Measurements from ENCODE around the gene TUFT1.
A peak's percentile ranks its signal among the peaks of the same experiment; 100 is the strongest.

TUFT1 gene

GRCh38 chr1:151570819-151571218 is 30.7 kb downstream of the TUFT1 start:
- no peaks in the 10 kb centered on the region; the same call in 1 of the 2 replicates for H3K4me1 ChIP-seq (ENCODE audit: insufficient read depth, low read length)

GRCh38 chr1:151574575-151575529 is 34.7 kb downstream of the TUFT1 start:
- no peaks in the 10 kb centered on the region for H3K27me3 ChIP-seq (ENCODE audit: insufficient read depth, low read length)
- peaks cover 54% of the 10 kb centered on the region for H3K36me3 ChIP-seq (ENCODE audit: insufficient read depth, low read depth, low read length)
- no peak overlapping the region for H3K4me3 ChIP-seq (ENCODE audit: low read length)
- no peaks in the 10 kb centered on the region for H3K9me3 ChIP-seq (ENCODE audit: insufficient read depth, low read depth, low read length)
- no peak overlapping the region for H3K9ac ChIP-seq (ENCODE audit: low read depth, low read length)
- H3K27ac ChIP-seq (ENCODE audit: low read length) = no peak overlapping the region
- H3K4me1 ChIP-seq (ENCODE audit: insufficient read depth, low read length) = peaks cover 7% of the 10 kb centered on the region; the same call in 1 of the 2 replicates

More at GRCh38 chr1:151570819-151571218, 30.7 kb downstream of the TUFT1 start:
- Histone ChIP-seq H3K27ac (ENCODE audit: low read length) (no peak overlapping the region), H3K9ac (ENCODE audit: low read depth, low read length) (no peak overlapping the region), H3K4me3 (ENCODE audit: low read length) (no peak overlapping the region), H3K27me3 (ENCODE audit: insufficient read depth, low read length) (no peaks in the 10 kb centered on the region), H3K9me3 (ENCODE audit: insufficient read depth, low read depth, low read length) (no peaks in the 10 kb centered on the region), H3K36me3 (ENCODE audit: insufficient read depth, low read depth, low read length) (peaks cover 64% of the 10 kb centered on the region)

- Histone ChIP-seq H3K9ac (ENCODE audit: low read depth, low read length) (no peak overlapping the region), H3K27ac (ENCODE audit: low read length) (no peak overlapping the region), H3K36me3 (ENCODE audit: insufficient read depth, low read depth, low read length) (peaks cover 57% of the 10 kb centered on the region), H3K4me1 (ENCODE audit: insufficient read depth, low read length) (peaks cover 7% of the 10 kb centered on the region; the same call in 1 of the 2 replicates), H3K4me3 (ENCODE audit: low read length) (peak overlapping the region; percentile 22; the same call in 1 of the 2 replicates), H3K27me3 (ENCODE audit: insufficient read depth, low read length) (no peaks in the 10 kb centered on the region), H3K9me3 (ENCODE audit: insufficient read depth, low read depth, low read length) (no peaks in the 10 kb centered on the region)
Measured at GRCh38 chr1:151577173-151577572, 37.1 kb downstream of the TUFT1 start.

GRCh38 chr1:151578941-151579340 is 38.8 kb downstream of the TUFT1 start:
- no peak overlapping the region for H3K27ac ChIP-seq (ENCODE audit: low read length)
- H3K4me3 ChIP-seq (ENCODE audit: low read length) = no peak overlapping the region
- no peaks in the 10 kb centered on the region for H3K9me3 ChIP-seq (ENCODE audit: insufficient read depth, low read depth, low read length)
- H3K27me3 ChIP-seq (ENCODE audit: insufficient read depth, low read length) = no peaks in the 10 kb centered on the region
- no peak overlapping the region for H3K9ac ChIP-seq (ENCODE audit: low read depth, low read length)
- H3K36me3 ChIP-seq (ENCODE audit: insufficient read depth, low read depth, low read length) = peaks cover 54% of the 10 kb centered on the region
- H3K4me1 ChIP-seq (ENCODE audit: insufficient read depth, low read length) = peaks cover 7% of the 10 kb centered on the region; the same call in 1 of the 2 replicates

- Histone ChIP-seq H3K9ac (ENCODE audit: low read depth, low read length) (no peak overlapping the region), H3K9me3 (ENCODE audit: insufficient read depth, low read depth, low read length) (no peaks in the 10 kb centered on the region), H3K4me1 (ENCODE audit: insufficient read depth, low read length) (peaks cover 7% of the 10 kb centered on the region; the same call in 1 of the 2 replicates), H3K4me3 (ENCODE audit: low read length) (no peak overlapping the region), H3K36me3 (ENCODE audit: insufficient read depth, low read depth, low read length) (peaks cover 48% of the 10 kb centered on the region), H3K27ac (ENCODE audit: low read length) (no peak overlapping the region), H3K27me3 (ENCODE audit: insufficient read depth, low read length) (no peaks in the 10 kb centered on the region)
Measured at GRCh38 chr1:151579436-151580225, 39.5 kb downstream of the TUFT1 start.

- Histone ChIP-seq H3K27me3 (ENCODE audit: insufficient read depth, low read length) (no peaks in the 10 kb centered on the region), H3K36me3 (ENCODE audit: insufficient read depth, low read depth, low read length) (peaks cover 30% of the 10 kb centered on the region), H3K9me3 (ENCODE audit: insufficient read depth, low read depth, low read length) (no peaks in the 10 kb centered on the region), H3K27ac (ENCODE audit: low read length) (no peak overlapping the region), H3K4me1 (ENCODE audit: insufficient read depth, low read length) (peaks cover 7% of the 10 kb centered on the region; the same call in 1 of the 2 replicates), H3K9ac (ENCODE audit: low read depth, low read length) (no peak overlapping the region), H3K4me3 (ENCODE audit: low read length) (no peak overlapping the region)
Measured at GRCh38 chr1:151581451-151581850, 41.3 kb downstream of the TUFT1 start.

GRCh38 chr1:151581921-151582320 is 41.8 kb downstream of the TUFT1 start:
- no peak overlapping the region for H3K4me3 ChIP-seq (ENCODE audit: low read length)
- no peak overlapping the region for H3K27ac ChIP-seq (ENCODE audit: low read length)
- H3K4me1 ChIP-seq (ENCODE audit: insufficient read depth, low read length) = peaks cover 7% of the 10 kb centered on the region; the same call in 1 of the 2 replicates
- no peaks in the 10 kb centered on the region for H3K9me3 ChIP-seq (ENCODE audit: insufficient read depth, low read depth, low read length)
- no peaks in the 10 kb centered on the region for H3K27me3 ChIP-seq (ENCODE audit: insufficient read depth, low read length)
- no peak overlapping the region for H3K9ac ChIP-seq (ENCODE audit: low read depth, low read length)
- H3K36me3 ChIP-seq (ENCODE audit: insufficient read depth, low read depth, low read length) = peaks cover 30% of the 10 kb centered on the region

GRCh38 chr1:151583796-151584195 is 43.7 kb downstream of the TUFT1 start:
- Histone ChIP-seq H3K9ac (ENCODE audit: low read depth, low read length) (no peak overlapping the region; the same call in 1 of the 2 replicates), H3K36me3 (ENCODE audit: insufficient read depth, low read depth, low read length) (peaks cover 26% of the 10 kb centered on the region), H3K4me3 (ENCODE audit: low read length) (no peak overlapping the region), H3K27ac (ENCODE audit: low read length) (no peak overlapping the region), H3K9me3 (ENCODE audit: insufficient read depth, low read depth, low read length) (no peaks in the 10 kb centered on the region), H3K27me3 (ENCODE audit: insufficient read depth, low read length) (no peaks in the 10 kb centered on the region), H3K4me1 (ENCODE audit: insufficient read depth, low read length) (no peaks in the 10 kb centered on the region)

- H3K27ac ChIP-seq (ENCODE audit: low read length) = no peak overlapping the region
- H3K4me1 ChIP-seq (ENCODE audit: insufficient read depth, low read length) = no peaks in the 10 kb centered on the region
- no peak overlapping the region; the same call in 1 of the 2 replicates for H3K9ac ChIP-seq (ENCODE audit: low read depth, low read length)
- no peak overlapping the region for H3K4me3 ChIP-seq (ENCODE audit: low read length)
- H3K36me3 ChIP-seq (ENCODE audit: insufficient read depth, low read depth, low read length) = peaks cover 21% of the 10 kb centered on the region
- H3K9me3 ChIP-seq (ENCODE audit: insufficient read depth, low read depth, low read length) = no peaks in the 10 kb centered on the region
- no peaks in the 10 kb centered on the region for H3K27me3 ChIP-seq (ENCODE audit: insufficient read depth, low read length)
Measured at GRCh38 chr1:151584278-151584677, 44.2 kb downstream of the TUFT1 start.

GRCh38 chr1:151584780-151585179 is 44.7 kb downstream of the TUFT1 start:
- Histone ChIP-seq H3K27ac (ENCODE audit: low read length) (no peak overlapping the region), H3K36me3 (ENCODE audit: insufficient read depth, low read depth, low read length) (peaks cover 16% of the 10 kb centered on the region), H3K9ac (ENCODE audit: low read depth, low read length) (no peak overlapping the region), H3K27me3 (ENCODE audit: insufficient read depth, low read length) (no peaks in the 10 kb centered on the region), H3K9me3 (ENCODE audit: insufficient read depth, low read depth, low read length) (no peaks in the 10 kb centered on the region), H3K4me1 (ENCODE audit: insufficient read depth, low read length) (no peaks in the 10 kb centered on the region), H3K4me3 (ENCODE audit: low read length) (no peak overlapping the region)

- Histone ChIP-seq H3K27ac (ENCODE audit: low read length) (no peak overlapping the region), H3K4me1 (ENCODE audit: insufficient read depth, low read length) (no peaks in the 10 kb centered on the region), H3K27me3 (ENCODE audit: insufficient read depth, low read length) (no peaks in the 10 kb centered on the region), H3K36me3 (ENCODE audit: insufficient read depth, low read depth, low read length) (peaks cover 12% of the 10 kb centered on the region), H3K9me3 (ENCODE audit: insufficient read depth, low read depth, low read length) (no peaks in the 10 kb centered on the region), H3K9ac (ENCODE audit: low read depth, low read length) (no peak overlapping the region), H3K4me3 (ENCODE audit: low read length) (no peak overlapping the region)
Measured at GRCh38 chr1:151585622-151586021, 45.5 kb downstream of the TUFT1 start.
